Activated CD4-positive, CD25-positive, alpha-beta regulatory T cell treated with anti-CD3 and anti-CD28 coated beads, Interleukin-2, amount 50 U/mL, for 16 hours (primary cell): ENCODE results near the gene TTF1.
A peak's percentile ranks its signal among the peaks of the same experiment; 100 is the strongest.

Experiments
- DNase-seq: peaks from one replicate; pipeline ENCODE4 v3.0.0-alpha.2; 2020; ENCODE audit warnings: low read depth, low spot score

Gene TTF1

DNA sequence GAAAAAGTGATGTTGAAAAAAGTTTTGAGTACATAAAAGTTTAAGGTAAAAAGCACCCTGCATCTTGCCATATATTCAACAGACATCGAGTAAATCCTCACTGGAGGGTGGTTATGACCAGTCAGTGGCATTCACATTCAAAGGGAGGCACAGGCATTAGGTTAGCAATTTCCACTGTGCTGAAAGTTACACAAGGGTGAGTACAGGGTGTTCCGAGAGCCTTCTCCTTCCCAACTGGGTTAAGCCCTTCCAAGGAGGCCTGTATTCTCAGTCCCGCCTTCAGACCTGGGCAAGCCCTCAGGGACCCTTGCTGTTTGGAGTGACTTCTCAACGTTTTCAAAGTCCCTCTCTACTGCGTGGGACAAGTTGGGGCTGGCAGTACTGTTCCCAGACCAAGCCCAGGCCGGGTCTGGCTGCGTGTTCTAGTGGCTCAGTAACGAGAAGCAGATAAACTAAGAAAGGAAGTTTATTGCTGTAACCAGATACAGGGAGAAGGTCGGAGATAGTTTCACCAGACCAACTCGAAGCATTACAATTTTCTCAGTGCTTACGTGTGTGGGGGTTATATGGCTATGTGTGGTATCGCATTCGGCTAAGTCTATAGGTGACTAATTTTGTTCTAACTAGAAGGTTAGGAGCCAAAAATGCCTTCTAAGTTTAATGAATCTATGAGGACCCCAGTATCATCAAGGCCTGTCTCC lies 38.9 kb downstream of the TTF1 start:
- no peak for DNase-seq

GRCh38 chr9:132366481-132366880 lies 40.2 kb downstream of the TTF1 start:
- no peak for DNase-seq

DNA sequence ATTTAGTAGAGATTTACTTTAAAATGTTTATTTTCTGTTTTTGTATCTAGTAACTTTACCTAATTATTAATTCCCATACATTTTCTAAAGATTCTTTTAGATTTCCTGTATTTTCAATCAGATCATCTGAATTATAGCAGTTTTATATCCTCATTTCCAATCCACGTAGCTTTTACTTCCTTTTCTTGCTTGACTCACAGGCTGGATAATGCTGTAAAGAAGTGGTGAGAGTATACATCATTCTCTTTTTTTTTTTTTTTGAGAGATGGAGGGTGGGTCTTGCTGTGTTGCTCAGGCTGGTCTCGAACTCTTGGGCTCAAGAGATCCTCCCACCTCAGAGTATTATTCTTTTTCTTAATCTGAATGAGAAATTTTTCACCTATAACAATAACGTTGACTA lies 40.7 kb downstream of the TTF1 start:
- no peak for DNase-seq

DNA sequence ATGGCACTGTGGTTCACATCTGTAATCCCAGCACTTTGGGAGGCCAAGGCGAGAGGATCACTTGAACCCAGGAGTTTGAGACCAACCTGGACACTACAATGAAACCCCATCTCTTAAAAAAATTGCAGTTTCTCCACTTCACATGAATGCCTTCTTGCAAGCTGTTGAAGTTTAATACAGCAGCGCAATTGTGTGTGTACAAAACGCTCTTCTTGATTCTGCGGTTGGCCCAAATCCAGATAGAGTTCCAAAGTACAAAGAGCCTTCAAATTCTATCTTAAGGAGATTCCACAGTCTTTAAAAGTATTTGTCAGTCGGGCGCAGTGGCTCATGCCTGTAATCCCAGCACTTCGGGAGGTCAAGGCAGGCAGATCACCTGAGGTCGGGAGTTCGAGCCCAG lies 42.6 kb downstream of the TTF1 start:
- no peak for DNase-seq

DNA sequence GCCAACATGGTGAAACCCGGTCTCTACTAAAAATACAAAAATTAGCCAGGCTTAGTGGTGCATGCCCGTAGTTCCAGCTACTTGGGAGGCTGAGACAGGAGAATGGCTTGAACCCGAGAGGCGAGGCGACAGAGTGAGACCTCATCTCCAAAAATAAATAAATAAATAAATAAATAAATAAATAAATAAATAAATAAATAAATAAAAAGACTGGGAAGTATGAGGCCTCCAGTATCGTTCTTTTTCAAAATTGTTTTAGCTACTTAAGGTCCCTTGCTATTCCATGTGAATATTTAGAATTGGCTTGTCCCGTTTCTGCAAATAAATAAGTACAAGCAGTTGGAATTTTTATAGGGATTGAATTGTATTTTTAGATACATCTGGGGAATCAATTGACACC lies 48.9 kb downstream of the TTF1 start:
- DNase-seq: no peak

- DNase-seq: no peak
Measured at GRCh38 chr9:132356324-132356924, 50.2 kb downstream of the TTF1 start.

DNA sequence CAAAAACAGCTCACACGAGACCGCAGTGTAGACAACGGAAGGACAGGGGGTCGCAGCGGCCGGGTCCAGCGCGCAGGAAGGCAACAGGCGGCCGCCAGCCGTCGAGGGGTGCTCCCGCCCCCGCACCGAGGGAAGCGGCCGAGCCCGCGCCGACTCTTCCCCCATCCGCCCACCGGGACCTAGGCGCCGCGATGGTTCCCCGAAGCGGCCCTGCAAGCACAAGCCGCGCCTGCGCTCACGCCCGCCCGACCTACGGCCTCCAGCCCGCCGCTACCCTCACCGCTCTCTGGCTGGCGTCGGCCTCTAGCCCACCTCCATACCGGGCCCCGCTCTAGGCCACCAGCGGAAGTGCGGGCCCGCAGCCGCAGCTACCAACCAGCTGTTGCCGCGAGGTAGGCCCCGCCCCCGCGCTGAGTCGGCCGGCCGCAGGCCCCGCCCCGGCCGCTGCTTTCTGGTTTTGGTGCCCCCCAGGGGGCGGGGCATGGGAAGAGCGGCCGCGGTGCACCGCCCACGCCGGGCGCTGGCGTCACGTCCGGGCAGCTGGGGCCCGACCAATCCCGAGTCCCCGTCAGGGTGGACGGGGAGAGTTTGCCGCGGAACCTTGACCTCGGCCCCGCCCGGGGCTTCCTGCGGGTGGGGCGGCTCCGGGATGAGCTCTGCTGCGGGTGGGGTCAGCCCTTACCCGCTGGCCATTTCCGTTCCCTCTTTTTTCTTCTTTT lies 51.8 kb downstream of the TTF1 start, which contains the start of gene SETX:
Gene SETX, minus strand, starts transcription at position 350 of the 719 bp plus-strand sequence. CDS start 5,558 bp downstream, outside the sequence.
- peak; percentile 90 for DNase-seq

DNA sequence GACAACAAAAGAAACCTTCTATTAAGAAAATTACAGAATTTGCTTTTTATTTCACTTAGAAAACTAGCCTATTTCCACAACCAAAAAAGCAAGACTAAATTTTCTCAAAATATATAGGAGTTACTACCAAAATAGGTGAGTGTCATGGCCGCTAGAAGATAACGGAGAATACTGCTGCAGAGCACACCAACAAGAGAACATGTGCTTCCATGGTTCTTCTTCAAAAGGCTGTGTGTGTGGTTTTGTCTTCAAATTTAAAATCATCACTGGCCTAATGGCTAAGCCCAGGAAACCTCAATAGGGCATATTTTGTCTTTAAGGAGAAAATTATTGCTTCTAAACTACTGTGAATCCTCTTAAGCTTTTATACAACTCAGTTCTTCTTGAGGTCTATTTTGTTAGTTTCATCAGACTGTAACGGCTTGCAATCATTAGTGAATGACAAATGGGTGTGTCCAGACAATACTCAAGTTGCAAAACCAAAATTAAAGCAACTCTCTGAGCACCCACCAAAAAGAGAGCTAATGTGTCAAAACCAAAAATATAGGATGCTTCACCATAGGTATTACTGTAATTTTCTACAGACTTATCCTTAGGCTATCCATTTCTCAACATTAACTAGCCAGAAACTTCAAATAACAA lies 55.1 kb downstream of the TTF1 start:
- no peak for DNase-seq

DNA sequence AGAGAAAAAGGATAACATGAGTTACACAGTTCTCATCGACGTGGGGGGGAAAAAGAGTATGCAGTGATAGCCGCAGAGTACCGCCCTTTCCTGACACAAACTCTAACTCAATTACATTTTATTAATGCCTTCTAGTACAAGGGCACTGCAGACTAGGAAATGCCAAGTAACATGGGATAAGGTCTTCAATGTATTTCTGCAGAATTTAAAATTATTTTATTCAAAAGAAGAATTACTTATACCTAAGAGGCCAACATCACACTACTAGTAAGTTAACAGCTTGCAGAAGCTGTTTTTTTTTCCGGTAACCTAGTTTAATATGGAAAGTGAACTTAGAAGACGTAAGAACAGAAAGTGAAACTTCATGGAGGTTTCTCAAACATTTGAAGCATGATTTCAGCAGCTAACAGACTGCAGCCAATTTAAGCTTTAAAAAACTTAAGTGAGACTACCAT lies 55.8 kb downstream of the TTF1 start:
- no peak for DNase-seq

GRCh38 chr9:132348676-132349075 lies 58.0 kb downstream of the TTF1 start:
- DNase-seq: no peak

- no peak for DNase-seq
Measured at GRCh38 chr9:132346177-132346576, 60.5 kb downstream of the TTF1 start.

GRCh38 chr9:132341177-132341840 lies 65.3 kb downstream of the TTF1 start:
- no peak for DNase-seq

GRCh38 chr9:132334364-132334763 lies 72.3 kb downstream of the TTF1 start:
- no peak for DNase-seq

GRCh38 chr9:132333556-132333955 lies 73.1 kb downstream of the TTF1 start:
- no peak for DNase-seq

DNA sequence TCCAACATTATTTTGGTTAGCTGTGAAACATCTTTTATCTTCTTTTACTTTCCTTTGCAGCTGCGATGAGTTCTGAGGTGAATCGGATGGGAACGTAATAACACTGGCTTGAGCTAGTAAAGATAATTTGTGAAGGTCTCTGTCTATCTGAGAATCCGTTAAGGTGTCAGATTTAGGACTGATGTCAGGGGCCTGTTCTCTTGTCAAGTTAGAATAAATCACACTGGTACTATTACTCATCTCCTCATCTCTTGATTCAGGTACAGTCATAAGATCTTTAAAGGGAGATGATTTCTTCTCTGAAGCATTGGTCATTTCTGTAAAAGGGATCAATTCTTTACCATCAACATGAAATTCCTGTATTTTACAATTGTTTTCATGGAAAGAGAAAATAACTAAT lies 78.1 kb downstream of the TTF1 start:
- no peak for DNase-seq

- DNase-seq: no peak
Measured at GRCh38 chr9:132327537-132327936, 79.1 kb downstream of the TTF1 start.
